Measurements from ENCODE around the gene FAM149B1.
"Not testable (repeated sequence)": the region's sequence is repeated elsewhere in the genome, so short reads cannot be mapped to it uniquely, and the experiment has no call there.

FAM149B1 gene

DNA sequence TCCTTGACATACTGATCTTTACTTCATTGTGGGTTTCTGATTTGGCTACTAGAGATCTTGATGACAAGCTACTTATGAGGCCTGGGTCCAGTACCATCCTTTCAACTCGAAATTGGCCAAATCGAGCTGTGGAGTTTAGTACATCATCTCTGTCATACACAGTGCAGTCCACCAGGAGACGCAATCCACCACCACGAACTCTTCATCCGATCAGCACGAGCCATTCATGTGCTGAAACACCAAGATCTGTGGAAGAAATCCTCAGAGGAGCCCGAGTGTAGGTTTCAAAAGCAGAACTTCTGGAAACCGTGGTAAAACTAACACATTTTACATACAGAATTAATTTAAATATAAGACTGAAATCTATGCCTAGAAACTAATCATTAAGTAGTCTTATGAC is 65.0 kb downstream of the FAM149B1 start:
- DNase-seq (ENCODE audit: low read depth in 1 of 2, low spot score in 1 of 2) = no peak

- no peak for DNase-seq (ENCODE audit: low read depth in 1 of 2, low spot score in 1 of 2)
These were observed 66.0 kb downstream of the FAM149B1 start for GRCh38 chr10:73233883-73234282.

DNA sequence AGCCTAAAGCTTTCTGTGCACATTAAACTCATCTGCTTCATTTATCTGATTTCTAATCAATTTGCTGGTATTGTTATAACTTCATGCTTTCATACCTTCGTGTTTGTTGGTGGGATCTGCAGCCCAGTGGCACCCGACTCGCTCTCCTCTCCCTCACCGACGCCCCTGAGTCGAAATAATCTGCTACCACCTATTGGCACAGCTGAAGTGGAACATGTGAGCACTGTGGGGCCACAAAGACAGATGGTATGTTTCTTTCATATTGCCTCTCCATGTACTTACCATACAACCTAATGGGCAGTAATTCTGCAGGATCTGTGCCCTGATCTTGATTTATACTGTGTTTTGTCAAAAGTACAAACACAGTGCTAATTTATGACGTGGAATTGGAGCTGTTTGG is 66.8 kb downstream of the FAM149B1 start:
- no peak for DNase-seq (ENCODE audit: low read depth in 1 of 2, low spot score in 1 of 2)

DNA sequence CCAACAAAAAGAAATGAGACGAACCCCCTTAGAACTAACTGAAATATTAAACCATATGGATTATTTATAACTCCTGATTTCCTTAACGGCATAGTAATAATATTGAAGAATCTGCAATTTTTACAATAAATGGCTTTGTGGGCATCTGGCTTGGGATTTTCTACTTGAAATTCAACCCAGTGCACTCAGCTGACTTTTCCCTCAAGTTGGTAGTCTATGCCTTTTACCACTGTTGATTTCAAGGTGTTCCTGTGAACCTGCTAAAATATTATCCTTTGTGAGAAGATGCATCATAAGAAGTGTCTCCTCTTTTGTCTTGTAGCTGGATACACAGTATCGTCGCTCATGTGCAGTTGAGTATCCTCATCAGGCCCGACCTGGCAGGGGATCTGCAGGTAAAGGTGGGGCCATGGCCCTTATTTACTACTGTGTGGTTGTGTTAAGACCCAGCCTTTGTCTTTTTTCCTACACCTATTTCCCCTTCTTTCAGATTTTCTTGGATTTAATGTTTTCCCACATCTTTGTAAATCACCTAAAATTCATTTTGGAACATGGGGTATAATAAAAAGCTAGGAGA is 71.2 kb downstream of the FAM149B1 start:
- no peak for DNase-seq (ENCODE audit: low read depth in 1 of 2, low spot score in 1 of 2)

DNA sequence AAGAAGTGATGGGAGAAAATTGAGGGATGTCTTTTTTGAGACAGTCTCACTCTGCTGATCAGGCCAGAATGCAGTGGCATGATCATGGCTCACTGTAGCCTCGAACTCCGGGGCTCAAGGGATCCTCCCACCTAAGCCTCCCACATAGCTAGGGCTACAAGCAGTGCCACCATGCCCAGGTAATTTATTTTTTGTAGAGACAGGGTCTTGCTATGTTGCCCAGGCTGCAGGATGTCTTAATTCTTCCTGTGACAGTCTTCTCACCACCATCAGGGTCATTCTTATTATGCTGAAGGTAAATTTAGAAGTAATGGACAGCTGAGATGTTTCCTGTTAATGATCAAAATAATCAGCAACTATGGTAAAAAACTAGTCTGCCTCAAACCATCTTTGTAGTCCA is 72.0 kb downstream of the FAM149B1 start:
- no peak for DNase-seq (ENCODE audit: low read depth in 1 of 2, low spot score in 1 of 2)

DNA sequence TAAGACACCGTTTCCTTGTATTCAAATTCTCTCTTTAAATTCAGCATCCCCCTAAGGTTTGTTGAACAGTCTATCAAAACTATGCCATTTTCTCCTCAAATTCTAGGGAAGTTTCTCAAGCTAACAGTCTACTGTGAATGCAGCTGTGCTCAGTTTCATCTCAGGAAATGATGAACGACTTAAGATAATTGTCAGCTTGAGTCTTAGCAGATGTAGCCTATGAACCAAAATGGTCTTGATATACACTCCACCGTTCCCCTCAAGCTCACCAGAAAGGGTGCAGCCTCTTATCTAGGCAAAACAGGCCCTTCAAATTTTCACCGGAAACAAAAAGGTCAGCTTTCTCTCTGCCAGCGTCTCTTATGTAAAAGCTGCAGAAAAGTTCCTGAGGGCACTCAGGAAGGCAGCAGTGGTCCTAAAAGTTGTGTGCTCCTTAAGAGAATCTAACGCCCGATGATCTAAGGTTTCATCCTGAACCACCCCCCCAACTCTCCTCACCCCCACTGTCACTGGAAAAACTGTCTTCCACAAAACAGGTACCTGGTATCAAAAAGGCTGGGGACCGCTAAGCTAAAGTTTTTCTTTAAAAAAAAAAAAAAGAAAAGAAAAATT is 77.1 kb downstream of the FAM149B1 start:
- no peak for DNase-seq (ENCODE audit: low read depth in 1 of 2, low spot score in 1 of 2)

DNA sequence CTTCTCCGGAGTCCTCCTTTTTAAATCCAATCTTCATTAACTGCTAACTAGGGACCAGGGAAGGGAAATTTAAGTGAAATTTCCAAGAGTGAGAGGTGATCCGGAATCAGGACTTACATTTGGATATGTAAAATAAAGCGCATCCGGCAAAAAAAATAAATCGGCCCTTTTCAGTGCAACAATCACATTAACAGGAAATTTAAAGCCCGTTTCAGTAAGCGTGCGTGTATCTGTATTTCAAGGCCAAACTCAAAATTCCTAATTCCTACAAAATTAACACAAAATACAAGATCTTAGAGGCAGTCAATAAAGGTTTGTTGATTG is 78.4 kb downstream of the FAM149B1 start:
- no peak for DNase-seq (ENCODE audit: low read depth in 1 of 2, low spot score in 1 of 2)

- peak; percentile 93 to 95 for DNase-seq (ENCODE audit: low read depth in 1 of 2, low spot score in 1 of 2)
These were observed 79.0 kb downstream of the FAM149B1 start, which contains the start of gene DNAJC9 for GRCh38 chr10:73246646-73247508. Gene DNAJC9 (minus strand): TSS chr10:73247255. CDS start chr10:73247189, 66 bp downstream.

DNA sequence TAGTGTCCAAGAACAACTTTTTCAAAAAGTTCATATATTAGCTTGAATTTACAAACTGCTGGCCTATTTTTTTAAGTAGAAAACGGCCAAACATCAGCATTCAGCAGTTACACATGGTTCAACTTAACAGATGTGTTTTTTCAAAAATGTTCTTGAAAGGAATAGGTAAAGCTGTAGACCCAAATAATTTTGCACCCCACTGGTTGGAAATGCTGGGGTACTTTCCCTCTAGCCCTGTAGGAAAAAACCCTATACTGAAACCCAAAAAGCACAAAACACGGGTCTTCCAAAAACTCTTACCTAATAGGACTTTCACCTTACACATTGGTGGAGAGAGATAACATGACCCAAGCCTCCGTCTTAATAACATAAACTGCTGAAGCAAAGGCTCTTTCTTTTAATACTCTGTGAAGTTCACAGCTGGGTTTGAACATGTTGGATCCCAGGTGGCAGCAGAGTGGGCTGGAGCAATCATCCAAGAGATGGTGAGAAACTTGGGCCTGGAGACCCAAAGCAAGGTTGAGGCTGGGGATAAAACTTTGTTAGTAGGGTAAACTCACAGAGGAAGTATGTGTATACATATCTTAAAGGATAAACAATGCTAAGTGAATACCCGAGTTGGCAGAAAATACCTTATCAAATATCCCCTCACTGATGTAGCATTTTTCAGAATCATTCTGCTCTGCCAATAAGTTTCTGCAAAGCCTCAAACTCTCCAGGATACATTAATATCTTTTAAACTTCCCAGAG is 79.8 kb downstream of the FAM149B1 start:
- DNase-seq (ENCODE audit: low read depth in 1 of 2, low spot score in 1 of 2) = no peak

- DNase-seq (ENCODE audit: low read depth in 1 of 2, low spot score in 1 of 2) = no peak
These were observed 80.4 kb downstream of the FAM149B1 start for GRCh38 chr10:73248259-73248724.

- DNase-seq (ENCODE audit: low read depth in 1 of 2, low spot score in 1 of 2) = no peak
These were observed 83.9 kb downstream of the FAM149B1 start for GRCh38 chr10:73251683-73252444.

GRCh38 chr10:73252445-73253224 is 84.7 kb downstream of the FAM149B1 start, which contains the start of gene MRPS16:
Gene MRPS16 (minus strand): TSS chr10:73252644. CDS start chr10:73252482, 162 bp downstream.
- DNase-seq (ENCODE audit: low read depth in 1 of 2, low spot score in 1 of 2) = peak; percentile 84 to 85

GRCh38 chr10:73253225-73253555 is 85.3 kb downstream of the FAM149B1 start:
- DNase-seq (ENCODE audit: low read depth in 1 of 2, low spot score in 1 of 2) = no peak

DNA sequence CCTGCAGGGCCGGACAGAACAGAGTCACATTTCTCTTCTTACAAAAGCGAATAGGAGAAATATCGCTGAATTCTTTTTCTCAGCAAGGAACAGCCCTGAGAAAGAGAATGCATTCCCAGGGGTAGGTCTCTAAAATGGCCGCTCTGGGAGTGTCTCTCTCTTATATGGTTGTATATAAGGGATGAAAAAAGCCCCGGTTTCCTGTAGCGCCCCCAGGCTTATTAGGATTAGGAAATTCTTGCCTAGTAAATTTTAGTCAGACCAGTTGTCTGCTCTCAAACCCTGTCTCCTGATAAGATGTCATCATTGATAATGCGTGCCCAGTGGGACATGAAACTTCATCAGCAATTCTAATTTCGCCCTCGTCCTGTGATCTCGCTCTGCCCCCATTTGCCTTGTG is 90.7 kb downstream of the FAM149B1 start:
- not testable (repeated sequence) for DNase-seq (ENCODE audit: low read depth in 1 of 2, low spot score in 1 of 2)

DNA sequence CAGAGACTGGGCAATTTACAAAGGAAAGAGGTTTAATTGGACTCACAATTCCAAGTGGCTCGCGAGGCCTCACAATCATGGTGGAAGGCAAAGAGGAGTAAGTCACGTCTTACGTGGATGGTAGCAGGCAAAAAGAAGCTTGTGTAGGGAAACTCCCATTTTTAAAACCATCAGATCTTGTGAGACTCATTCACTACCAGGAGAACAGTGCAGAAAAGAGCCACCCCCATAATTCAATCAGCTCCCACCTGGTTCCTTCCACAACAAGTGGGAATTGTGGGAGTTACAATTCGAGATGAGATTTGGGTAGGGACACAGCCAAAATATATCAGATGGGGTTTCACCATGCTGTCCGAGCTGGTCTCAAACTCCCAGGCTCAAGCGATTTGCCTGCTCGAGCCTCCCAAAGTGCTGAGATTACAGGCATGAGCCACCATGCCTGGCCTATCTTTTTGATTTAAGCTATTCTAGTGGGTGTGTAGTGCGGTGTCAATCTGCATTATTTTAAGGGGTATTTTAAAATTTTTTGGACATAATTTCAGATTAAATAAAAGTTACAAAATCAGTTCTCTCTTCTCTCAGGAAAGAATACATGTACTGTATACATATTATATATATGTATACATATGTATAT is 93.6 kb downstream of the FAM149B1 start:
- no peak for DNase-seq (ENCODE audit: low read depth in 1 of 2, low spot score in 1 of 2)

DNA sequence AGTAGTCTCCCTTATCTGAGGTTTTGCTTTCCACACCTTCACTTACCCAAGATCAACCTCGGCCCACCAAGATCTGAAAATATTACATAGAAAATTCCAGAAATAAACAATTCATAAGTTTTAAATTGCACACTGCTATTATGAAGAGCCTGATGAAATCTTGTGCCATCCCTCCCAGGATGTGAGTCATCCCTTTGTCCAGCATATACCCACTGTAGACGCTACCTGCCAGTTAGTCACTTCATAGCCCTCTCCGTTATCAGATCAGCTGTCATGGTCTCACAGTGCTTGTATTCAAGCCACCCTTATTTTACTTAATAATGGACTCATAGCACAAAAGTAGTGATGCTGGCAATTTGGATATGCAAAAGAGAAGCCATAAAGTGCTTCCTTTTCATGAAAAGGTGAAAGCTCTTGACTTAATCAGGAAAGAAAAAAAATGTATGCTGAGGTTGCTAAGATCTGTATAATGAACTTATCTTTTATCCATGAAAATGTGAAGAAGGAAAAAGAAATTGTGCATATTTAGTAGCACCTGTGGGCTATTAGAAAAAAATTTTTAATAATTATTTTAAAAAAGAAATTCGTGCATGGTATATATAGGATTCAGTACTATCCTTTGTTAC is 94.3 kb downstream of the FAM149B1 start:
- DNase-seq (ENCODE audit: low read depth in 1 of 2, low spot score in 1 of 2) = no peak

- DNase-seq (ENCODE audit: low read depth in 1 of 2, low spot score in 1 of 2) = no peak
These were observed 95.1 kb downstream of the FAM149B1 start for GRCh38 chr10:73262880-73263555.

GRCh38 chr10:73263693-73264347 is 95.9 kb downstream of the FAM149B1 start:
- DNase-seq (ENCODE audit: low read depth in 1 of 2, low spot score in 1 of 2) = no peak

Data from activated T-helper 1 cell treated with anti-CD3 and anti-CD28 coated beads, Interleukin-2, amount 50 U/mL, for 16 hours (primary cell).